H9 (cell line): ENCODE data around the gene NOTCH1. TPM values are rescaled to one million over a fixed set of nuclear protein-coding genes. Genes with fewer than 3 reads are reported as not detected.

Experiments
- DNase-seq: peaks from one replicate; pipeline ENCODE4 v3.0.0-alpha.2; 2017
- H2AFZ ChIP-seq: one replicate; pipeline ENCODE4 v1.6.1; 2013; ENCODE audit warnings: mild to moderate bottlenecking, low read length, control low read depth, moderate library complexity
- H2AK5ac ChIP-seq: 2 replicates; pipeline ENCODE4 v1.6.1; 2013; ENCODE audit warnings: low read length, control low read depth, mixed read lengths; ENCODE audit not compliant: insufficient read length
- H2BK120ac ChIP-seq: one replicate; pipeline ENCODE4 v1.6.1; 2013; ENCODE audit warnings: low read depth, mild to moderate bottlenecking, low read length, control low read depth, inconsistent platforms; ENCODE audit not compliant: poor library complexity, severe bottlenecking
- H2BK12ac ChIP-seq: 2 replicates; pipeline ENCODE4 v1.6.1; 2013; ENCODE audit warnings: low read length, control low read depth, mixed read lengths, low read depth; ENCODE audit not compliant: insufficient read length
- H2BK15ac ChIP-seq: 2 replicates; pipeline ENCODE4 v1.6.1; 2013; ENCODE audit warnings: low read depth, low read length, control low read depth
- H2BK20ac ChIP-seq: one replicate; pipeline ENCODE4 v1.6.1; 2013; ENCODE audit warnings: low read depth, mild to moderate bottlenecking, low read length, control low read depth, inconsistent platforms; ENCODE audit not compliant: poor library complexity, severe bottlenecking
- H2BK5ac ChIP-seq: 2 replicates; pipeline ENCODE4 v1.6.1; 2013; ENCODE audit warnings: low read length, control low read depth, mixed read lengths; ENCODE audit not compliant: insufficient read length
- H3K14ac ChIP-seq: 2 replicates; pipeline ENCODE4 v1.6.1; 2013; ENCODE audit warnings: low read length, control low read depth; ENCODE audit not compliant: insufficient read depth
- H3K18ac ChIP-seq: 2 replicates; pipeline ENCODE4 v1.6.1; 2013; ENCODE audit warnings: low read depth, mild to moderate bottlenecking, mixed read lengths, low read length, control low read depth; ENCODE audit not compliant: insufficient read length
- H3K23ac ChIP-seq: 2 replicates; pipeline ENCODE4 v1.6.1; 2013; ENCODE audit warnings: low read length, control low read depth, mixed read lengths, low read depth; ENCODE audit not compliant: insufficient read length
- H3K23me2 ChIP-seq: 2 replicates; pipeline ENCODE4 v1.6.1; 2013; ENCODE audit warnings: low read depth, mild to moderate bottlenecking, mixed read lengths, low read length, control low read depth; ENCODE audit not compliant: insufficient read length, poor library complexity, severe bottlenecking
- H3K27ac ChIP-seq: 2 replicates; pipeline ENCODE4 v1.5.1; 2013; ENCODE audit warnings: low read length, control low read depth, mixed read lengths, low read depth; ENCODE audit not compliant: insufficient read length
- H3K27me3 ChIP-seq: 2 replicates; pipeline ENCODE4 v1.6.1; 2013; ENCODE audit warnings: low read length, control low read depth, inconsistent platforms; ENCODE audit not compliant: insufficient read depth
- H3K4ac ChIP-seq: 2 replicates; pipeline ENCODE4 v1.6.1; 2013; ENCODE audit warnings: low read depth, mild to moderate bottlenecking, control low read depth, inconsistent platforms, low read length, moderate library complexity
- H3K4me1 ChIP-seq: 2 replicates; pipeline ENCODE4 v1.6.1; 2013; ENCODE audit warnings: low read length, control low read depth, inconsistent platforms; ENCODE audit not compliant: insufficient read depth
- H3K4me2 ChIP-seq: 2 replicates; pipeline ENCODE4 v1.6.1; 2013; ENCODE audit warnings: low read length, control low read depth, mixed read lengths; ENCODE audit not compliant: insufficient read length, insufficient read depth
- H3K56ac ChIP-seq: 2 replicates; pipeline ENCODE4 v1.6.1; 2013; ENCODE audit warnings: low read depth, mild to moderate bottlenecking, mixed read lengths, low read length, control low read depth; ENCODE audit not compliant: insufficient read length
- H3K79me1 ChIP-seq: 2 replicates; pipeline ENCODE4 v1.6.1; 2013; ENCODE audit warnings: low read depth, mild to moderate bottlenecking, moderate library complexity, low read length, control low read depth, inconsistent platforms; ENCODE audit not compliant: insufficient read depth, poor library complexity, severe bottlenecking
- H3K79me2 ChIP-seq: 2 replicates; pipeline ENCODE4 v1.6.1; 2013; ENCODE audit warnings: low read length, control low read depth, inconsistent platforms; ENCODE audit not compliant: insufficient read depth
- H3K9ac ChIP-seq: 2 replicates; pipeline ENCODE4 v1.6.1; 2013; ENCODE audit warnings: low read length, control low read depth, mixed read lengths; ENCODE audit not compliant: insufficient read length; ENCODE audit errors: extremely low read depth
- H3K9me3 ChIP-seq: one replicate; pipeline ENCODE4 v1.6.1; 2013; ENCODE audit warnings: low read depth, low read length, inconsistent platforms; ENCODE audit not compliant: control insufficient read depth
- H3T11ph ChIP-seq: one replicate; pipeline ENCODE4 v1.6.1; 2013; ENCODE audit warnings: mild to moderate bottlenecking, low read length, control low read depth, inconsistent platforms
- H4K20me1 ChIP-seq: one replicate; pipeline ENCODE4 v1.6.1; 2013; ENCODE audit not compliant: control insufficient read depth, insufficient read length, insufficient read depth
- H4K5ac ChIP-seq: 2 replicates; pipeline ENCODE4 v1.6.1; 2013; ENCODE audit warnings: low read depth, mild to moderate bottlenecking, mixed read lengths, low read length, control low read depth; ENCODE audit not compliant: insufficient read length
- H4K8ac ChIP-seq: replicated peaks from 2 replicates; pipeline ENCODE4 v1.6.1; 2013; ENCODE audit warnings: low read length, control low read depth, mixed read lengths, low read depth; ENCODE audit not compliant: insufficient read length
- H4K91ac ChIP-seq: 2 replicates; pipeline ENCODE4 v1.6.1; 2013; ENCODE audit warnings: low read depth, mild to moderate bottlenecking, moderate library complexity, mixed read lengths, low read length, control low read depth; ENCODE audit not compliant: insufficient read length
- H3K27ac Mint-ChIP-seq, 3 experiments: 2 replicates in 2 of 3; 3 replicates in 1 of 3; pipeline ENCODE4 v1.8.0; 2020 to 2021; ENCODE audit warnings: mixed read lengths in 3 of 3, mild to moderate bottlenecking in 1 of 3, moderate library complexity in 1 of 3
- H3K27me3 Mint-ChIP-seq: 2 replicates; pipeline ENCODE4 v1.8.0; 2021; ENCODE audit warnings: low read depth, mild to moderate bottlenecking, moderate library complexity, mixed read lengths
- H3K36me3 Mint-ChIP-seq, 3 experiments: 2 replicates in 2 of 3; 3 replicates in 1 of 3; pipeline ENCODE4 v1.8.0; 2020 to 2021; ENCODE audit warnings: low read depth in 3 of 3, mixed read lengths in 3 of 3; ENCODE audit not compliant: insufficient read depth in 1 of 3
- H3K4me1 Mint-ChIP-seq, 2 experiments: 2 replicates each; pipeline ENCODE4 v1.8.0; 2020; ENCODE audit warnings: mixed read lengths in 2 of 2
- H3K4me3 Mint-ChIP-seq, 2 experiments: 2 replicates in 1 of 2; 3 replicates in 1 of 2; pipeline ENCODE4 v1.8.0; 2020 to 2021; ENCODE audit warnings: mild to moderate bottlenecking in 2 of 2, mixed read lengths in 2 of 2, moderate library complexity in 1 of 2
- H3K9me3 Mint-ChIP-seq, 2 experiments: 2 replicates in 1 of 2; 3 replicates in 1 of 2; pipeline ENCODE4 v1.8.0; 2020; ENCODE audit warnings: mild to moderate bottlenecking in 2 of 2, mixed read lengths in 2 of 2, moderate library complexity in 1 of 2
- CTCF ChIP-seq: fragments of 200-600 bp; sonication (generic); conservative IDR thresholded peaks from 3 replicates; pipeline ENCODE4 v1.8.0; 2021; ENCODE audit warnings: antibody characterized with exemption, mild to moderate bottlenecking
- WGBS: extraction: QIAGEN DNeasy Blood & Tissue Kit; methylation state at CpG from one replicate; pipeline ENCODE4 v1.1.7; 2013; ENCODE audit warnings: missing lambda C conversion rate, low lambda C conversion rate, mixed read lengths; ENCODE audit not compliant: insufficient read length; ENCODE audit errors: extremely low coverage; 5-methylcytosine and 5-hydroxymethylcytosine counted together
- total RNA-seq: library from RNA; stranded (reverse); gene quantifications from 2 replicates; pipeline ENCODE4 v1.2.1, GENCODE V29; 2021

The NOTCH1 gene
- total RNA-seq, 1 experiment from 2014 or later = 71.6 TPM

GRCh38 chr9:136592666-136593065 is 46.8 kb upstream of the NOTCH1 start:
- H3K4ac ChIP-seq = no peak overlapping the region
- no peak overlapping the region for H2BK5ac ChIP-seq
- no peak overlapping the region for H4K91ac ChIP-seq
- TF ChIP-seq CTCF = no peak
- Mint-ChIP-seq H3K36me3 (no peaks in the 10 kb centered on the region), H3K4me1 (peaks cover 25 to 28% of the 10 kb centered on the region in 2 experiments), H3K27me3 (peaks cover 6% of the 10 kb centered on the region), H3K27ac (no peak overlapping the region), H3K9me3 (peaks cover 4 to 7% of the 10 kb centered on the region in 2 experiments; a peak in 4 of 5 replicates), H3K4me3 (no peak overlapping the region)
- H3K23ac ChIP-seq = no peak overlapping the region
- H2BK12ac ChIP-seq = no peak overlapping the region
- no peak overlapping the region for H3T11ph ChIP-seq
- no peak overlapping the region for H2AK5ac ChIP-seq
- peaks cover 3% of the 10 kb centered on the region for H3K23me2 ChIP-seq
- H3K9me3 ChIP-seq = no peaks in the 10 kb centered on the region
- H4K5ac ChIP-seq = no peak overlapping the region
- no peak for DNase-seq
- no peak overlapping the region for H2AFZ ChIP-seq
- no peak overlapping the region for H2BK20ac ChIP-seq
- H3K56ac ChIP-seq = no peak overlapping the region
- H3K9ac ChIP-seq = no peak overlapping the region
- H3K27me3 ChIP-seq = no peaks in the 10 kb centered on the region
- no peaks in the 10 kb centered on the region for H3K79me2 ChIP-seq
- no peak overlapping the region for H2BK120ac ChIP-seq
- H3K27ac ChIP-seq = no peak overlapping the region
- no peak overlapping the region; the same call in 1 of the 2 replicates for H3K14ac ChIP-seq
- H3K18ac ChIP-seq = no peak overlapping the region
- H4K8ac ChIP-seq = no peak overlapping the region
- no peaks in the 10 kb centered on the region for H4K20me1 ChIP-seq
- H2BK15ac ChIP-seq = no peak overlapping the region
- WGBS = no CpG with 5 or more reads among the region's 13 CpGs
- H3K4me2 ChIP-seq = no peak overlapping the region
- no peaks in the 10 kb centered on the region for H3K79me1 ChIP-seq
- peaks cover 4% of the 10 kb centered on the region; the same call in 1 of the 2 replicates for H3K4me1 ChIP-seq
